BLaER1 treated with 17β-estradiol and CSF1 and Interleukin-3, amounts not matched to agents 10 nM and 100 nM (cell line): ENCODE measurements around the gene OR52N5.

Experiments
- H3K27ac ChIP-seq, 11 experiments: shearing (Covaris generic); formaldehyde crosslinking; 2 replicates each; pipeline ENCODE4 v1.8.1; 2022
- H3K27me3 ChIP-seq, 11 experiments: shearing (Covaris generic); formaldehyde crosslinking; 2 replicates each; pipeline ENCODE4 v1.8.1; 2022
- H3K36me3 ChIP-seq, 11 experiments: shearing (Covaris generic); formaldehyde crosslinking; 2 replicates each; pipeline ENCODE4 v1.8.1; 2022
- H3K4me1 ChIP-seq, 10 experiments: shearing (Covaris generic); formaldehyde crosslinking; 2 replicates each; pipeline ENCODE4 v1.8.1; 2022
- H3K4me2 ChIP-seq, 11 experiments: shearing (Covaris generic); formaldehyde crosslinking; 2 replicates each; pipeline ENCODE4 v1.8.1; 2022
- H3K4me3 ChIP-seq, 10 experiments: shearing (Covaris generic); formaldehyde crosslinking; 2 replicates each; pipeline ENCODE4 v1.8.1; 2022
- H3K9ac ChIP-seq, 11 experiments: shearing (Covaris generic); formaldehyde crosslinking; 2 replicates each; pipeline ENCODE4 v1.8.1; 2022
- H3K9me3 ChIP-seq, 11 experiments: shearing (Covaris generic); formaldehyde crosslinking; replicated peaks in 1 of 11; 2 replicates each; pipeline ENCODE4 v1.8.1; 2022
- H4K20me1 ChIP-seq, 11 experiments: shearing (Covaris generic); formaldehyde crosslinking; 2 replicates each; pipeline ENCODE4 v1.8.1; 2022
- Cebpa-rat ChIP-seq, 11 experiments: shearing (Covaris generic); IDR thresholded peaks; 2 replicates each; pipeline ENCODE4 v1.8.1; 2022

Gene OR52N5

DNA sequence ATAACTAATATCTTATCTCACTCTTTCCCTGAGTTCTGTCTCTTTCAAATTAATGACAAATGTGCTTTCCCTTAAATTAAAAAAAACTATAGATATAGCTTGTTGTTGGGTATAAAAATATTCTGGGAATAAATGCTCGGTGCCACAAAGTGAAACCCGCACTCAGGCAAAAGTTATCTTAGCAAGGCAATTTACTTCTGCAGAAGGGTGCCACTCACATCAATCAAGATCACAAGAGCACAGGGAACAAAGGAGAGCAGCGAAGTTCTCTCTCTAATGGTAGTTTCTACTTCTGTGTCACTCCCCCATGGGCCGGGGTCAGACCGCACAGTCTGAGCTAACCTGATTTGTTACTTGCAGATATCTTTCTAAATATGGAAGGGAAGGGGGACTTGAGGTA, 20.8 kb upstream of the OR52N5 start:
- Histone ChIP-seq H3K4me3 (no peak overlapping the region), H3K9ac (no peak overlapping the region), H3K27ac (no peak overlapping the region), H3K27me3 (no peaks in the 10 kb centered on the region), H3K4me2 (no peak overlapping the region), H3K9me3 (peaks cover 19 to 23% (median 20%) of the 10 kb centered on the region in 11 experiments), H3K36me3 (no peaks in the 10 kb centered on the region), H3K4me1 (peaks cover 0 to 15% (median 7%) of the 10 kb centered on the region in 10 experiments; a peak in 11 of 20 replicates), H4K20me1 (no peaks in the 10 kb centered on the region)
- no peak for TF ChIP-seq Cebpa-rat (IDR thresholded peaks at IDR 0.05)

DNA sequence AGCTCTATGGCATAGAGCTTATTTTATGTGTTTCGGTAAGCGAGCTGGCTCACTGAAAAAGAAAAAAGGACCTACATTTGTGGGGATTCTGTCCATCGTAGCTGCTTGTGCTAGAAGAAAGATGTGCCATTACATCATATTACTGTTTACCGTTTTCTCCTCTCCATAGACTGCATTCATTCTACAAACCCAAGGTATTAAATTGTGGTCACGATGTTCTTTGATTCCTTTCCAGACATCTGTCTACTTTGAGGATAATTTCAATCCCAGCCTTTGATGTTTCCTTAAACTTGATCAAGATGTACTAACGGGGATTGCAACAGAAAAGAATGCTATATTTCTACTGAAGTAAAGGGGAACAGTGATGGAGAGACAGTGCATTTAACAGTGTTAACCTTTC, 13.4 kb upstream of the OR52N5 start:
- Histone ChIP-seq H4K20me1 (no peaks in the 10 kb centered on the region), H3K4me2 (no peak overlapping the region), H3K4me1 (peaks cover 0 to 10% (median 3%) of the 10 kb centered on the region in 10 experiments; a peak in 9 of 20 replicates), H3K36me3 (no peaks in the 10 kb centered on the region), H3K27me3 (no peaks in the 10 kb centered on the region), H3K27ac (no peak overlapping the region), H3K9ac (no peak overlapping the region), H3K4me3 (no peak overlapping the region), H3K9me3 (0 out of 22 replicates have a peak, but pooled peaks cover 0 to 7% (median 0%) of the 10 kb centered on the region in 11 experiments)
- no peak for TF ChIP-seq Cebpa-rat (IDR thresholded peaks at IDR 0.05)

DNA sequence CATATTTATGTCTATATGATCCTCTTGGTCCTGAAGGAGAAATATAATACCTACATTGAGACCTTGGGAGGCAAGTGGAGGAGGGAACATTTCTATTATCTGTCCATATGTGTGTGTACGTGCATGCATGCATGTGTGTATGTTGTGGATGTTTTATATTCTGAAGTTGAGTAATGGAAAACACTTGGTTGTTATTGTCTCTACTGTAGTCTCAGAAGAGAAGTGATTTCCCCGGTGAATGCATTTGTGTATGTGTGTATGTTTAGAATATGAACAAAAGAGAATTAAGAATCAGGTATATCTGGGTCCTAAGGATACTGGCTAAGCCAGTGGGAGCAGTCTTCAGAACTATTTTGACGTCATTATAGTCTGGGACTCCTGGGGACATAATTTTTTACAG, 8.0 kb upstream of the OR52N5 start, which contains the start of gene OR52N1:
TSS of gene OR52N1 (minus strand) at position 101 of the 400 bp plus-strand sequence. CDS start 2,449 bp downstream, outside the sequence.
- no peak within 1 kb of the TSS for H3K4me3 ChIP-seq
- H3K27me3 ChIP-seq: no peaks in the 10 kb centered on the region
- no peak within 1 kb of the TSS for H3K27ac ChIP-seq
- no peaks in the 10 kb centered on the region for H4K20me1 ChIP-seq
- TF ChIP-seq Cebpa-rat (IDR thresholded peaks at IDR 0.05): no peak
- H3K9me3 ChIP-seq: 0 out of 22 replicates have a peak, but pooled peaks cover 0 to 7% (median 0%) of the 10 kb centered on the region in 11 experiments
- no peaks in the 10 kb centered on the region for H3K36me3 ChIP-seq
- H3K9ac ChIP-seq: no peak within 1 kb of the TSS
- no peaks in the 10 kb centered on the region for H3K4me1 ChIP-seq
- H3K4me2 ChIP-seq: no peak within 1 kb of the TSS

DNA sequence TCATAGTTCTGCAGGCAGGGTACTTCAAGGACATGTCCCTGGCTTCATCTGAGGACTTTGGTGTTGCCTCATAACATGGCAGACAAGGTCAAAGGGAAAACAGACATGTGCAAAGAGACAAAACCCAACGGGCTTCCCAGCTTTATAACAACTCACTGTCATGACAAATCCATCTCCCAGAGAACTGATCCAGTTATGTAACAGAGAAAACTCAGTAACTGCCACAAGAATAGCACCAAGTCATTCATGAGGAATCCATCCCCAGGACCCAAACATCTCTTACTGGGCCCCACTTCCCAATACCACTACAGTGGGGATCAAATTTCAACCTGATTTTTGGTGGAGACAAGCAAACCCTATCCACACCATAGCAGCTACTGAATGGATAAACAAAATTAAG, 16.1 kb downstream of the OR52N5 start:
- Histone ChIP-seq H3K27ac (no peak overlapping the region), H3K9ac (no peak overlapping the region)
- TF ChIP-seq Cebpa-rat (IDR thresholded peaks at IDR 0.05): no peak

DNA sequence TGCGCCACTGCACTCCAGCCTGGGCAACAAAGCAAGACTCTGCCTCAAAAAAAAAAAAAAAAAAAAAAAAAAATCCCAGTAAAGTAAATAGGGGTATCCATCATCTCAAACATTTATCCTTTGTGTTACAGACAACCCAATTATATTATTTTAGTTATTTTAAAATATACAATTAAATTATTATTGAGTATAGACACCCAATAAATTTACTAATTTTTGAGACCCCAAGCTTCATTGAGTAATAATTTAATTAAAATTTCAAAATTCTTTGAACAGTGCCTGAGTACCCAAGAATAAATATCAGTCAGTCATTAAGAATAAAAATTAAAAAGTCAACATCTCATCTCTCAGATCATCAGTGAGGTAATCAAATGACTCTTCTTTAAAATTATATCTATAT, 29.2 kb downstream of the OR52N5 start, which contains the start of gene OR52N4:
TSS of gene OR52N4 (plus strand) at position 301 of the 400 bp plus-strand sequence. CDS start 498 bp downstream, outside the sequence.
- no peaks in the 10 kb centered on the region for H3K36me3 ChIP-seq
- TF ChIP-seq Cebpa-rat (IDR thresholded peaks at IDR 0.05): no peak

More for the DNA sequence above, 16.1 kb downstream of the OR52N5 start:
- no peak overlapping the region for H3K4me2 ChIP-seq
- no peaks in the 10 kb centered on the region for H3K4me1 ChIP-seq
- no peaks in the 10 kb centered on the region for H3K27me3 ChIP-seq
- no peaks in the 10 kb centered on the region for H3K9me3 ChIP-seq
- no peak overlapping the region for H3K4me3 ChIP-seq
- no peaks in the 10 kb centered on the region for H3K36me3 ChIP-seq
- no peaks in the 10 kb centered on the region for H4K20me1 ChIP-seq

DNA sequence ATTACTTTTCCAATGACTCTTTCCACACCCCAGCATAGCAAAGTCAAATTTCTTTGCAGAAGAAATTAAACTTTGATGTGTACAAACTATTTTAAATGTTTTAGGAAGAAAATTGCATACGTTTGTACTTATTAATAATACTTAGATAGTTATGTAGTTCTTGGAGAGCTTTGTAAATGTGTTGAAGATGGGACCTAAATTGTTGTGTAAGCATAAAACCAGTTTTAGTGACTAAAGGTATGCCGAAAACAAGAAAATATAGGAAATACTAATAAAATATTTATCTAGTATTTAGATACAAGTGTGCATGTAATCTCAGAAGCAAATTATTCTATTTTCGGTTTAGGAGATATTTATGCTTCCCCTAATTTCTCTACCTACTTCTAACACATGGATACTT, 33.3 kb downstream of the OR52N5 start:
- Histone ChIP-seq H3K9ac (no peak overlapping the region), H3K27ac (no peak overlapping the region), H3K4me3 (no peak overlapping the region), H3K27me3 (no peaks in the 10 kb centered on the region), H4K20me1 (no peaks in the 10 kb centered on the region), H3K4me2 (no peak overlapping the region), H3K36me3 (no peaks in the 10 kb centered on the region), H3K4me1 (no peaks in the 10 kb centered on the region), H3K9me3 (no peaks in the 10 kb centered on the region)
- no peak for TF ChIP-seq Cebpa-rat (IDR thresholded peaks at IDR 0.05)

More for the DNA sequence above, 29.2 kb downstream of the OR52N5 start, which contains the start of gene OR52N4:
- no peaks in the 10 kb centered on the region for H3K9me3 ChIP-seq
- no peaks in the 10 kb centered on the region for H3K4me1 ChIP-seq
- no peak within 1 kb of the TSS for H3K9ac ChIP-seq
- no peak within 1 kb of the TSS for H3K27ac ChIP-seq
- H3K4me2 ChIP-seq: no peak within 1 kb of the TSS
- H3K27me3 ChIP-seq: no peaks in the 10 kb centered on the region
- no peaks in the 10 kb centered on the region for H4K20me1 ChIP-seq
- no peak within 1 kb of the TSS for H3K4me3 ChIP-seq

DNA sequence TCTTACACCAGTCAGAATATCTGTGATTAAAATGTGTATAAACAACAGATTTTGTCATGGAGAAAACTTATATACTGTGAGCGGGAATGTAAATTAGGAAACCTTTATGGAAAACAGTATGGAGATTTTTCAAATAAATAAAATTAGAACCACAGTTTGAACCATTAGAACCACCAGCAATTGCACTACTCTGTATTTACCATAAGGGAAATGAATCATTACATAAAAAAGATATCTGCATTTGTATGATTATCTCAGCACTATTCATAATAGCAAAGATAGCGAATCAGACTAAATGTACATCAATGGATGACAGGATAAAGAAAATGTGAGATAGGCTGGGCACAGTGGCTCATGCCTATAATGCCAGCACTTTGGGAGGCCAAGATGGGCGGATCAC, 36.5 kb downstream of the OR52N5 start:
- no peak overlapping the region for H3K4me2 ChIP-seq
- peaks cover 3 to 13% (median 9%) of the 10 kb centered on the region in 11 experiments; a peak in 17 of 22 replicates for H3K9me3 ChIP-seq
- no peak for TF ChIP-seq Cebpa-rat (IDR thresholded peaks at IDR 0.05)
- H3K9ac ChIP-seq: no peak overlapping the region
- H4K20me1 ChIP-seq: no peaks in the 10 kb centered on the region
- H3K27ac ChIP-seq: no peak overlapping the region
- H3K4me3 ChIP-seq: no peak overlapping the region
- 0 out of 22 replicates have a peak, but pooled peaks cover 0 to under 1% (median 0%) of the 10 kb centered on the region in 11 experiments for H3K36me3 ChIP-seq
- no peaks in the 10 kb centered on the region for H3K27me3 ChIP-seq
- no peaks in the 10 kb centered on the region for H3K4me1 ChIP-seq

DNA sequence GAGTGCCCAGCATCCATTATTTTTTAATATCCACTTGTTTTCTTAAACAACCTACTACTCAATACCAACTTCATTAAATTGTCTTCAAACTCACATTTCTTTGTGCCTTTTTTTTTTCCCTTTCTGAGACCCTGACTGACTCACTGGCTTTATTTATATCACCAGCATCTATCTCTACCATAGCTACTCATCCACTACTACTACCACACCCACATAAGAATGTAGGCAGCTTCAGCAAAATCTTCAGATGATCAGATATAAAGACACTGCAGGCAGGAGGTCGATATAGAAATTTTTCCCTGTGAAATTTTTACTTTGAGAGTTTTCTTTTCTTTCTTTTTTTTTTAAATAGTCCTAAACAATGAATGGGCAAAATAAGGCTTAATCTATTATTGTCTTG, 44.7 kb downstream of the OR52N5 start:
- H3K27ac ChIP-seq: no peak overlapping the region
- H3K4me2 ChIP-seq: no peak overlapping the region
- no peaks in the 10 kb centered on the region for H3K27me3 ChIP-seq
- H3K4me3 ChIP-seq: no peak overlapping the region
- no peaks in the 10 kb centered on the region for H3K4me1 ChIP-seq
- no peak for TF ChIP-seq Cebpa-rat (IDR thresholded peaks at IDR 0.05)
- 0 out of 22 replicates have a peak, but pooled peaks cover 0 to 5% (median 0%) of the 10 kb centered on the region in 11 experiments for H3K36me3 ChIP-seq
- H3K9me3 ChIP-seq: peaks cover 9 to 26% (median 15%) of the 10 kb centered on the region in 11 experiments; a peak in 18 of 22 replicates
- no peak overlapping the region for H3K9ac ChIP-seq
- no peaks in the 10 kb centered on the region for H4K20me1 ChIP-seq

DNA sequence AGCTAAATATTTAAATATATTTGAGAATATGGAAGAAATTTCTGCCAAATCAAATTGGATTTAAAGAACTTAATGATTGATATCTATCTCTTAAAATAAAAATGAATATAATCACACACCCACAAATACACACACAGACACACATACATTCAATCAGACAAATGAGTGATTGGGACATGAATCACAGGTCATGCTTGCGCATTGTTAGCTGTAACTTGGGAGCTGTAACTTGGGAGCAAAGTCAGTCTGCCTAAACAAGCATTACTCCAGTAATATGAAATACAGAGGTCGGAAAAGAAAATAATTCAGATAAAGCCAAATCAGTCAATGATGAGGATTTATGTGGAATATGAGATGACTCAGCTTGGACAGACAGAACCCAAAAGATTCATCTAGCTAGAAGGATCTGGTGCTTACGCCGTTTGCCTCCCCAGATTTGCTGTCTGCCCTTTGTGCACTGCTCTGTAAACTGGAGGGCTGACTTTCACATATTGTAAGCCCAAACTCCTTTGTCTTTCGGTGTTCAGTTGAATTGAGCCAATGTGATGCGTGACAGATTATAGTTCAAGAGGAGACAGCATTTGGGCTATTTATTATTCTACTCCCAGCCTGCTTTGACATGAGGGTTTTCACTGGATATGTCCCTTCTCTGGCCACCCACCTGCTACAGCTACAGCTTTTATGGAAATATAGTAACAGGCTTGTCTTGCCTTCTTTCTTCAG, 45.3 kb downstream of the OR52N5 start:
- no peak overlapping the region for H3K27ac ChIP-seq
- no peak overlapping the region for H3K4me2 ChIP-seq
- H3K27me3 ChIP-seq: no peaks in the 10 kb centered on the region
- H3K9me3 ChIP-seq: peaks cover 9 to 26% (median 15%) of the 10 kb centered on the region in 11 experiments; a peak in 18 of 22 replicates
- no peak overlapping the region for H3K4me3 ChIP-seq
- no peaks in the 10 kb centered on the region for H3K4me1 ChIP-seq
- H4K20me1 ChIP-seq: no peaks in the 10 kb centered on the region
- H3K9ac ChIP-seq: no peak overlapping the region
- no peak for TF ChIP-seq Cebpa-rat (IDR thresholded peaks at IDR 0.05)
- 0 out of 22 replicates have a peak, but pooled peaks cover 0 to 5% (median 0%) of the 10 kb centered on the region in 11 experiments for H3K36me3 ChIP-seq
